ENCODE measurements around the gene CORO6. TPM values are rescaled to one million over a fixed set of nuclear protein-coding genes. Genes with fewer than 3 reads are reported as not detected.
A peak's percentile ranks its signal among the peaks of the same experiment; 100 is the strongest.

The CORO6 gene
- total RNA-seq, 1 donor from 2014 or later: 128 TPM

DNA sequence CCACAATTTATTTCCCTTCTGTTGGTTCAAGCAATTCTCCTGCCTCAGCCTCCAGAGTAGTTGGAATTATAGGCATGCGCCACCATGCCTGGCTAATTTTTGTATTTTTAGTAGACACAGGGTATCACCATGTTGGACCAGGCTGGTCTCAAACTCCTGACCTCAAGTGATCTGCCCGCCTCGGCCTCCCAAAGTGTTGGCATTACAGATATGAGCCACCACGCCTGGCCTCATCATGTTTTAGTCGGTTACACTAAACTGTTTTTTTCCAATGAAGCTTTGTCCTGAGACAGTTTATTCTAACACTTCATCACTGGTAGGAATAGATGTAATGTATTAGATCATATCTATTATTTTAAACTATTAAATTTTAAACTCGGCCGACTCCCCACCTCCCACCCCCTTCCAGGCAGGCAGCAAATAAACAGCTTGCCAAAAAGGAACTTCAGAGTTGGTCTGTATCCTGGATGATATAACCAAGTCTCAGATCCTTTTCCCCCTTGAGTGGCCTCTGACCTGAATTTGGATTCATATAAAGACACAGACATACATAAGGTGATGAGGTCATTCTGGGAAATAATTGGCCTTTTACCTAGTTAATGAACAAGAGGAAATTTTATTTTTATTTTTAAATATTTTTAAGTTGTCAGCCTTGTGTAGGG, 18.4 kb upstream of the CORO6 start:
- DNase-seq (ENCODE audit: low spot score): no peak
- intact Hi-C loops (cut with DNase I): no loop called here

- DNase-seq (ENCODE audit: low spot score): no peak
- intact Hi-C loops (cut with DNase I): no loop called here
Observed at GRCh38 chr17:29640413-29640812, 17.7 kb upstream of the CORO6 start.

DNA sequence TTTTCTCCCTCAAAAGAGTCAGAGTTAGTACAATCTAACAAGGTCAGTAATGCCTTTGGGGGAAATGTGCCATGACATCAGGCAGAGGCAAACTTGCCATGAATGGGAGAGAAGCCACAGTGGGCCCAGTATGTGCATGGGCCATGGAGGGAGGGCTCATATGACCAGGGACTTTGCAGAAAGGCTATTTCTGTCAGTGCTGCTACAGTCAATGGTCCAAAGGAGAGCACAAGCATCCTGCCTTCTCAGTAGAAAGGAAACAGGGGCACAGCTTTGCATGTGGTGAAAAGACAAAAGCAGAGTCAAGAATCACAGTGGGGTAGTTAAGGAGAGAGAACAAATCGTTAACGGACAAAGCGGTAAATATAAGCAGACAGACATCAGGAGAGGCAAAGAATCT, 11.2 kb upstream of the CORO6 start:
- no peak for DNase-seq (ENCODE audit: low spot score)
- intact Hi-C loops (cut with DNase I): no loop called here

GRCh38 chr17:29630630-29631193, 8.0 kb upstream of the CORO6 start:
- intact Hi-C loops (cut with DNase I): no loop called here
- no peak for DNase-seq (ENCODE audit: low spot score)

GRCh38 chr17:29629839-29630238, 7.1 kb upstream of the CORO6 start:
- intact Hi-C loops (cut with DNase I): no loop called here
- DNase-seq (ENCODE audit: low spot score): peak; percentile 55

DNA sequence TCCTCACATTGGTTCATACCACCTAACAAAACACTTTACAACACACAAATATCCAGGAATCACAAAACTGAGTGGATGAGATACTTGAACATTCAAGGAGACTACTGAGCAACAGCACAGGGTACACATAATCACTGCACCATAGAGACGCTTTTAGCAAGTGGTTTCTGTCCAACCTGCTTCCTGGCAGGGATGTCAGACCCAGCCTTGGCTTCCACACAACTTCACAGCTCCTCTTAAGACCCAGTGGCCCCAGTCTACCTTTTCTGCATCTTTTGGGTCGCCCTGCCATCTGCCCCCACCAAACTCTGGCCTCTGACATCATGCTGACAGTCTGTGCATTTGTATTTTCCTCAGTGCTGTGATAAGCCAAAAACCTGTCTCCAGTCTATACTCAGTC, 5.9 kb upstream of the CORO6 start:
- peak; percentile 15 for DNase-seq (ENCODE audit: low spot score)
- intact Hi-C loops (cut with DNase I): no loop called here

- intact Hi-C loops (cut with DNase I): no loop called here
- DNase-seq (ENCODE audit: low spot score): no peak
Observed at GRCh38 chr17:29627951-29628350, 5.2 kb upstream of the CORO6 start.

GRCh38 chr17:29625037-29625750, 2.5 kb upstream of the CORO6 start:
- intact Hi-C loops (cut with DNase I): no loop called here
- DNase-seq (ENCODE audit: low spot score): peak; percentile 74

- intact Hi-C loops (cut with DNase I): loop anchor here (5.0 kb wide), 1 partner anchor 138 kb away; no protein-coding TSS in a partner anchor
- DNase-seq (ENCODE audit: low spot score): no peak
Observed at GRCh38 chr17:29624586-29624985, 1.9 kb upstream of the CORO6 start.

- intact Hi-C loops (cut with DNase I): loop anchor here (2.0 to 5.0 kb wide), 2 partner anchors 20 to 139 kb away; no protein-coding TSS in a partner anchor
- DNase-seq (ENCODE audit: low spot score): no peak
Observed at GRCh38 chr17:29623283-29623647, 553 bp upstream of the CORO6 start.

GRCh38 chr17:29621751-29622194, 939 bp downstream of the CORO6 start:
- intact Hi-C loops (cut with DNase I): loop anchor here (2.0 to 5.0 kb wide), 2 partner anchors 21 to 141 kb away; no protein-coding TSS in a partner anchor
- no peak for DNase-seq (ENCODE audit: low spot score)

GRCh38 chr17:29620779-29621500, 1.8 kb downstream of the CORO6 start:
- no peak for DNase-seq (ENCODE audit: low spot score)
- intact Hi-C loops (cut with DNase I): loop anchor here (5.0 kb wide), 1 partner anchor 141 kb away; no protein-coding TSS in a partner anchor

DNA sequence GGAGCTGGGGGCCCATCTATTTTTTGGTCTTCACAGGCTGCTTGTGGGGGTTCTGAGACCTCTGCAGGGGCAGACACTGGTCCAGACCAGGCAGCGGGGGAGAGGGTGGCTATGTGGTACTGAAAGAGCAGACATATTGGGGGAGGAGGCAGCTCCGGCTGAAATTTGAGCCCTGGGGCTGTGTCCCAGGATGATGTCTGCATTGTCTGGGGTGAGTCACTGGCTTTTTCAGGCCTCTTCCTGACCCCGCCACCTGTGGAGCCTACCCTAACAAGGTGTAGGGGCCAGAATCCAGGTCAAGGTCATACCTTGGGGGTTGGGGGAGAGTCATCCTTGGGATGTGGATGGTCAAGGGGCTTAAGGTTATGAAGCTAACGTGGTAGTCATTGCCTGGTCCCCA, 2.4 kb downstream of the CORO6 start:
- intact Hi-C loops (cut with DNase I): loop anchor here (5.0 kb wide), 1 partner anchor 142 kb away; no protein-coding TSS in a partner anchor
- no peak for DNase-seq (ENCODE audit: low spot score)

GRCh38 chr17:29619251-29619650, 3.5 kb downstream of the CORO6 start:
- no peak for DNase-seq (ENCODE audit: low spot score)
- intact Hi-C loops (cut with DNase I): loop anchor here (5.0 to 10.0 kb wide), 2 partner anchors 158 to 316 kb away; partner anchors contain the start of gene SSH2

DNA sequence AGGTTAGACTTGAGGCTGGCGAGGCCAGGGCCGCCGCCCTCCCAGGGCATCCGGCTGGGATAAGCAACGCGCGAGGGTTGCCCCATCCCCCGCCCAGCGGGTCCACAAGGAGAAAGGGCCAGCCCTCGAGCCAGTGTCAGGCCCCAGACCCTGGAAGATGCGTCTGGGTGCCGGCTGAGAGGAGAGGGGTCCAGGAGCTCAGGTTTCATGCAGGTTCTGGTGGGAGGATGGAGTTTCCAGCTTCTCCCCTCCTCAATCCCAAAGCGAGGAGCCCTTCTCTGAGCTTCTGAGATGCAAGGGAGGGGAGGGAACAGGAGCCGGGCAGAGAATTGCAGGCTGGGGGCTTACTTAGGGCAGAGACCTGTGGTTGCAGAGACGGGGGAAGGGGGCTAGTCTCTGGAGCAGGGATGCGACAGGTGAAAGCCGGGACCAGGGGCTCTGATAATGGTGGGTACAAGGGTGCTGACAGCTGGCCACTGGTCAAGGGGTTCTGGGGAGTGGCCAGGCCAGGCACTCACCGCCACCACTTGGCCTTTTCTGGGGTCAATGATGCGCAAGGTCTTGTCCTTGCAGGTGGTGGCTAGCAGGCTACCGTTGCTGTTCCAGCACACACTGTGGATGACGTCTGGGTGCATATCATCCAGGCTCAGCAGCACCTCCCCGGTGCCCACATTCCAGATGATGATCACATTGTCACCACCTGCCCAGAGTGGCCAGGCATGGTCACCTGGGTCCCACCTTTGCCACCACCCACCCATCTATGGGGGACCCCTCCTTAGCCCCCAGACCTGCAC, 4.2 kb downstream of the CORO6 start:
- DNase-seq (ENCODE audit: low spot score): no peak
- intact Hi-C loops (cut with DNase I): loop anchor here (5.0 to 10.0 kb wide), 2 partner anchors 159 to 316 kb away; partner anchors contain the start of gene SSH2

DNA sequence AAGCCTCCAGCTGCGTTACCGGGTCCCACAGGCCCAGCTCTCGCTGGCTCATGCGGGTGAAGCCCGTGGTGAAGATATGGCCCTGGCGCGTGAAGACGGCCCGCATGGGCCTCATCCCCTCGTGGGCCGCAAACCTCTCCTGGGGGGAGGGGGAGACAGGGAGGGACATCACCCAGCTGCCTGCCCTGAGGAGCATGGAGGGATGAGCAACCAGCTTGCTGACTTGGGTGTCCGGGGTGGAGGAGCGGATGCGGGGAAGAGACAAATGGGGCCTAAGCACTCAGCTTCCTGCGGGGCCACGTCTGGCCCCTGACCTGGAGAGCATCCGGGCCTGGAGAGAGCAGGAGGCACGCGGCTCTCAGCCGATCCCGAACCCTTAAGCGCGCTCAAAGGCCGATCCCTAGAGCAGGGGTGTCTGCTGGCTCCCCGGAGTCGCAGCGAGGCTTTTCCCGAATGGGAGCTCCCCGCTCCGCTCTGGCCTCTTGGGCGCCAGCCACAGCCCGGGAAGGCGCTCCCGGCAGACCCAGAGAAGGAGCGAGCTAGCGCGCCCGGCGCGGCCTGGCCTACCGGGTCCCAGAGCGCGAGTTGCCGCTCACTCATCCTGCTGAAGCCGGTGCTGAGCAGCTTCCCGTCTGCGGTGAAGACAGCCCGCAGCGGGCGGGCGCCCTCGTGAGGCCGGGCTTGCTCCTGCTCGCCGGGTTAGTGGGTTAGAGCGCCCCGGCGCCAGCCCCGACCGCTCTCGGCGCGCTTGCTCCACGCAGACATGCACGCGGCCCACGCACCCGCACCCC, 5.0 kb downstream of the CORO6 start:
- DNase-seq (ENCODE audit: low spot score): peak; percentile 95
- intact Hi-C loops (cut with DNase I): loop anchor here (5.0 to 10.0 kb wide), 2 partner anchors 160 to 317 kb away; partner anchors contain the start of gene SSH2

DNA sequence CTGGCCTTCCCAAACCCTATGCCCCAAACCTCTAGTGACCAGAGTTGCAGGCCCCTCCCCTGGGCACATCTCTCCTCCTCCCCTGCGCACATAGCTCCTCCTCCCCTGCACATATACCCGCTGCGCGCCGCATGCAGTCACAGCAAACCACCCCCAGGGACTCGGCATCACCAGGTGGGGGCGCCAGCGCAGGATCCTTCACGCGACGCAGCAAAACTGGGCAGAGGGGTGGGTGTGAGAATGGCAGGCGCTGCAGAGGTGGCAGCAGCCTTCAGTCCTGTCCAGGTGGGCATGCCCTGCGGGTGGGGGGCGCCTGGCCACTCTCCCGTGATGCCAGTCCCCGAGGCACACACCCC, 5.6 kb downstream of the CORO6 start:
- DNase-seq (ENCODE audit: low spot score): peak; percentile 91
- intact Hi-C loops (cut with DNase I): loop anchor here (5.0 to 10.0 kb wide), 2 partner anchors 160 to 318 kb away; partner anchors contain the start of gene SSH2
